Stimulated activated CD4-positive, alpha-beta T cell treated with anti-CD3 and anti-CD28 coated beads, TNF-alpha, amount 100 ng/mL, for 48 hours (primary cell): ENCODE measurements around the gene BTBD9.

Experiments
- DNase-seq, 3 donors: peaks; one replicate each; pipeline ENCODE4 v3.0.0-alpha.2; 2020; ENCODE audit warnings: low read depth in 3 of 3

BTBD9 gene

DNA sequence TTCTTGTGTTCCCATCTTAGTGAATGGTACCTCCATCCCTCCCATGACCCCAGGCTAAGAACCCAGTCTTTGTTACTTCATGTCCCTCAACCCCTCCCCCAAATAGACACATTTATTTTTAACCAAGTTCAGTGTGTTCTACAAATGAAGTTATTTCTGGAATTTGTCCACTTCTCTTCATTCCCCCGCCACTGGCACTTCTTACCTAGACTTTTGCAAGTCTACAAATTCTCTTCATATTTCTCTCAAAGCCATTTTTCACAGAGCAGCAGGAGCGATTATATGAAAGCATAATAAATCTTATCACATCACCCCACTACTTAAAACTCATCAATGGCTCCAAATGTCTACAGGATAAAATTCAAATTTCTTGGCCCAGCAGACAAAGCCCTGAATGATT is 131.4 kb downstream of the BTBD9 start:
- DNase-seq = no peak

GRCh38 chr6:38507173-38507572 is 132.6 kb downstream of the BTBD9 start:
- no peak for DNase-seq

GRCh38 chr6:38505826-38506225 is 133.9 kb downstream of the BTBD9 start:
- no peak for DNase-seq

DNA sequence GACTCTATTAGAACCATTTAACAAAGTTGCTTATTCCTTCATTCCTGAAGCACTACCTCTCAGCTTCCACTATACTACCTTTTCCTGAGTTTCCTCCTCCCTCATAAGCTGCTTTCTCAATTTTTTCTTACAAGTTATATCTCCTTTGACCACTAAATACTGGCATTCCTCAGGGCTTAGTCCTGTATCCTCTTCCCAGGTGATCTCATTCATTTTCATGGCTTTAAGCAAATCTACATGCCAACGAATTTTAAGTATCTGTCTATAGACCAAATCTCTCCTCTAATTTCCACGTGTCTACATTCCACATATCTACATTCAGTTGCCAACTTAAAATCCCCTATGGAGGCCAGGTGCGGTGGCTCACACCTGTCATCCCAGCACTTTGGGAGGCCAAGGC is 134.7 kb downstream of the BTBD9 start:
- DNase-seq = no peak

DNA sequence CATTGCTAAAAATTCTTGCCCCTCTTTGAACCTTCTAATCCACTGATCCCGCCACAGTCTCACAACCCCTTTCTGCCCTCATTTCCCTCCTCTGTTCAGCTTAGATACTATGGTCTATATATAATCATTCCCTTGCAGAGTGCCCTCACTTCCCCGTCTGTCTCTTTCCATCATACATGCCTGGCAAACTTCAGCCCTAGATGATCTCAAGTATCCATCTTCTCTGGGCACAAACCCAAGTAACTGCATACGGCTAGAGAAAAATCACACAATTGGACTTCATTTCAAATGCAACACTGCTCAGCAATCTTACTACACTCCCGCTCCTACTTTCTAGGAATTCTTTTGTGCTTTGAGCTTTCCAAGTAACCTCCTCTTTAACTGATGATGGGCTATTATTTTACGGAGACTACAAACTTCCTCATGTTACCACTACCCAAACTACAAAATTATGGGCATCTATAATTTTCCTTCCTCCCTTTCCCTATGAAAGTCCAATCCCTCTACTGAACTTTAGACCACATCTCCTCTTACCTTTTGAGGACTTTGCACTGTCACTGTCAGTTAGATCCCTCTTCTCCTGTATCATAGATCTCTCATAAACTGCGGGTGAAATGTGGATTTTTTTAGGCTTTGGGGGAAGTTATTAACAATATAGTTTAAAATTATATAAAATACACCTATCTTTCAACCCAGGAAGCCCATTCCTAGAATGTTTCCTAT is 135.6 kb downstream of the BTBD9 start:
- DNase-seq = no peak

DNA sequence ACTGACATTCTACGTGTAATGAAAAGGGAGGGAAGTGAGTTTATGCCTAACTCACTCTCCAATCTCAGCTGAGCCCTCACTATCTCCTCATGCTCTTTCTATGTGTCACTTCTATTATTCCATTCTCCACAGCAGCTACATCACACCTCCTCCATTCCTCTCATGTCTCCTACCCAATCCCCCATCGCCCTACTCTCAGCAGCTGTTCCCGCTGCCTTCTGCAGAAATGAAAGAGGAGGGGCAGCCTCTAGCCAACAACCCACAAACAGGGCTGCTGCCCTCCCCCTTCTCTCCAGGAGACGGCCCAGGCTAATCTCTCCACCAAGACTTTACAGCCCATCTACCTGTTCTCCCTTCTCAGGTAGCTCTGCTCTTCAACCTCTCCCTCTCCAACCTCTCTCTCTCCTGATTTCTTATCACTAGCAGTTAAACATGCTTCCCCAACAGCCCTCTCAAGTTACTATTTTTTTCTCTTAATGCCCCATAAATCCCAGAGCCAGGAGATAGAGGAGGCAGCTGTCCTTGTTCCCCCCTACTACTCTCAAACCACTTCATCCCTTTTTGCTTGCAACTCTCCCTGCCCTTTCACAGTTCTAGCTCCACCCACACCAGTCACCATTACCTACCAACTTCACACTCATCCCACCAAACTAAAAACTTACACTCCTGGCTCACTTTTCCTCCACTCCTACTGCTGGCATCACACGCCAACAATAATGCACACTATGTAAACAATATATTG is 136.5 kb downstream of the BTBD9 start:
- DNase-seq = no peak

DNA sequence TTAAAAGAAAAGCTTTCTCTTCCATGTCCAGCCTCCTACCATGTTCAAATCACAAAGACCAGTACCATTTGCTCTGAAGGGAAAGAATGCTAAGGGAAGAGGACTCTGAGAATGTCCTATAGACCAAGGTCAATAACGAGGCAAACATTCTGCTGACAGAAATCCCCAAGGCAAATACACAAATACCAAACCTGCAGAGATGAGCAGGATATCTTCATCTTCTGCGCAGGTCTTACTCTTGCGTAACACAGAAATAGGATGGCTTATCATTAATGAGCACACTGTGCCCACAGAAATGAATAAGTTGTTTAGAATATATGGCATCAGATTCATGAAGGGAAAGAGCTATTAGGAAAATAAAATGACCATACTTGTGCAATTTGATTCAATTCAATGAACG is 137.3 kb downstream of the BTBD9 start:
- no peak for DNase-seq

DNA sequence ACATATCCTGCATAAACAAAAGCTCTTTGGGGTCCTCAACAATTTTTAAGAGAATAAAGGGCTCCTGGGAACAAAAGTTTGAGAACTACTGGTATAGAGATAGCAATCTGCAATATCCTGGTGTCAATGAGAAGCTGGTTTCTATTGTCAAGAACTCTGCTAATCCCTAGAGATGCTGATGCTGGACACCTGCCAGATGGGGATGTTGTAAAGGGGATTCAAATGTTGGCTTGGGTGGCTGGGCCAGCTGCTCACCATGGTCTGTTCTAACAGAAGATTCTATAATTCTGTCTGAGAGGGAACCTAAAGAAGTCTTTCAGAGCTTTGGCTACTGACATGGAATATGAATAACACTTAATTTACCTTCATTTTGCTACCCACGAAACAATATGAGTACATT is 137.8 kb downstream of the BTBD9 start:
- no peak for DNase-seq

DNA sequence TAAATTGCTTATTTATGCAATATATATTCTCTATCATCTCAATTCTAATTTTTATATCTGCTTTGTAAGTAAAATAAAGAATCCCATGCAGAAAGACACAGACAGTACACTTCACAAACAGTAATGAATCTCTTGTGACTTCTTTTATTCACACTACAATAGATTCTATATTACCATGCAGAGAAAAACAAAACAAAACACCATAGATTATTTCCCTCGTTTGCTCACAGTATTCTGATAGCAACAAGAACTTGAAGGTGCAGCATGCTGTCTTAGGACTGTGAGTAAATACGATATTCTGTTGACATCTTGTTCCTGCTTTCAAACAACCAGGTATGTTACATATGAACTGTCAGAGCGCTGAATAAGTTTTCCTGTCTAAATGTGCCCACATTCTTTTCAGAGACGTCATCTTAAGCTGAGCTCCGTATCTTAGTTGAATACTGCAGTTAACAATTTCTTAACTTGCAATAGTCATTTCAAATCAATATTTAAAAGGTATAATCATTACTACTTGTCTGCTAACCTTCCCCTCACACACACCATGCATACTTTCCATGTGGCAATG is 140.1 kb downstream of the BTBD9 start:
- DNase-seq = no peak

GRCh38 chr6:38498805-38499445 is 140.8 kb downstream of the BTBD9 start:
- DNase-seq = no peak

- DNase-seq = no peak
Measured at GRCh38 chr6:38498085-38498484, 141.6 kb downstream of the BTBD9 start.

GRCh38 chr6:38497546-38497945 is 142.2 kb downstream of the BTBD9 start:
- no peak for DNase-seq

DNA sequence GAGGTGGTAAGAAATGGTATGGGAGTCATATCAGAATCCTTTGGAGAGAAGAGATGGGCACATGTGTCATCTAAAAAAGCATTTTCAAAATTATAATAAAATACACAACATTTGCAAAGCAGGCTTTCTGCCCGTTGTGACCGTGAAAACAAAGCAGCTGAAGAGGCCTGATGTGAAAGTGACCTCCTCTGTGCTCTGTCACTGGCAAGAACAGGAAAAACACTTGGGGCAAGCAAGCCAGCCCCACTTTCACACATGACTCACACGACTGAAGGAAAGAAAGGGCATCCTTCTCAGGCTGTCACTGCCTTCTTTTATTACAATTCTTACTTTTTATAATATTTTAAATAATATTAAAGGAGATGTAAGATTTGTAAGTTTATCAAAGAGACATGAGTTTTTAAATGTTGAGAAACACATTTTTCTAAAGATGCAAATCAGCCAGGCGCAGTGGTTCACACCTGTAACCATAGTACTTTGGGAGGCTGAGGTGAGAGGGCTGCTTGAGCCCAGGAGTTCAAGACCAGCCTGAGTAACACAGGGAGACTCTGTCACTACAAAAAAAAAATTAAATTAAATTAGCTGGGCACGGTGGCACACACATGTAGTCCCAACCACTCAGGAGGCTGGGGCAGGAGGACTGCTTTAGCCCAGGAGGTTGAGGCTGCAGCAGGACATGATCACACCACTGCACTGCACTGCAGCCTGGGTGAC is 143.7 kb downstream of the BTBD9 start:
- peak in 2 of 3 donors; percentile 3 to 6 for DNase-seq

DNA sequence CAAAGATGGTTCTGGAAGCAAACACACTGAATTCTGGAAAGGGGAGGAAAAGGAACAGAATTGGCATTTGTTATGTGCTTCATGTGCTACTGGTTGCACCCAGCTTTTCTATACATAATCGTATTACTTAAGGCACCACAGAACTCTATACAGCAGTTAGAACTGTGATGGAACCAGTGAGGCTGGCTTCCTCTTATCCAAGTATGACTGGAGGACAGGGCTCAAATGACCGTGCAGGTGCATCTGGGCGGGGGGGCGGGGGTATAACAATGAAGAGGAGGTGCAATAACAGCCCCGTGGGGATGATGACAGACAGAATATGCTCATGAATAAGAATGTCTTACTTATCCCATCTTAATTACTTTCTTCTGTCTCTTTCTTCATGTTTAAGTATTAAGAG is 144.2 kb downstream of the BTBD9 start:
- peak in 1 of 3 donors; percentile 0 for DNase-seq

- DNase-seq = peak; percentile 52 to 73 (median 71)
Measured at GRCh38 chr6:38493931-38494547, 145.7 kb downstream of the BTBD9 start.

DNA sequence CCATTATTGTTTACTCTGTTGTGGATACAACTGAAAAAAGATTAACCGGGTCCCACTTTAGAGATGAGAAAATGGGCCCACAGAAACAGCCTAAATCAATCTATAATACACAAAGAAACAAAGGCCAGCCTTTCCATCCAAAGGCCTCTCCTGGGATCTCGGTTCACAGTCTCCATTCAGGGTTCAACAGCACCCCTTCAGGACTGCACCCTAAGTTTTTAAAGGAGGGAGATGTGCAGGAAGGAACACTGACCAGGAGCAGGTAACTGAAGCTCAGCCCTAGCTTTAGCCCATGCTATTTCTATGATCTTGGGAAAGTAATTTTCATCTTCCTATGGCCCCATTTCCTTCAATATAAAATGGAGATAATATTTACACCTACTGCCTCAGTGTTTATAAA is 147.7 kb downstream of the BTBD9 start:
- no peak for DNase-seq

DNA sequence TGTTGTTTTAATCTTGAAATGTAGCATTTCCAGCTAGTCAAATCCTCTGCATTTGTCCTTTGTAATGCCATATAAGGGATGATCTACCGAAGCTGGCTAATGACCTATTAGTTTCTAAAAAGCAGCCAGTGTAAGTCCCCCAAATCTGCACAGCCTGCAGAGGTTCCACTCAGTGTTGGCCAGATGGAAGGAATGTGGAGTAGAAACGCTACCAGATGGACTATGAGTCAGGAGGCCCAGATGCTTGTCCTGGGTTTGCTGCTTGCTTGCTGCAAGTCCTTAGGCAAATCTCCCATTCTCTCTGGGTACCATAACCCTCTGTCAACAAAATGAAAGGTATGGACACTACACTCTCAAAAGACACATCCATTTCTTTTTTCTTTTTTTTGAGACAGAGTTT is 149.8 kb downstream of the BTBD9 start:
- DNase-seq = no peak

GRCh38 chr6:38487423-38487822 is 152.3 kb downstream of the BTBD9 start:
- DNase-seq = no peak

DNA sequence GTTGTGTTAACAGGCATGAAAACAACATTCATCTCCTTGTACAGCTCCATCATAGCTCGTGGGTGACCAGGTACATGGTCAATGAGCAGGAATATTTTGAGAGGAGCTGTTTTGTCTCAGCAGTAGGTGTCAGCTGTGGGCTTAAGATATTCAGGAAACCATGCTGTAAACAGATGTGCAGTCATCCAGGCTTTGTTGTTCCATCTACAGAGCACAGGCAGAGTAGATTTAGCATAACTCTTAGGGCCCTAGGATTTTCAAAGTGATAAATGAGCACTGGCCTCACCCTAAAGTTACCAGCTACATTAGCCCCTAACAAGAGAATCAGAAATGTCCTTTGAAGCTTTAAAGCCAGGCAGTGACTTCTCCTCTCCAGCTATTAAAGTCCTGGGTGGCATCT is 154.2 kb downstream of the BTBD9 start:
- no peak for DNase-seq

GRCh38 chr6:38484656-38485055 is 155.1 kb downstream of the BTBD9 start:
- no peak for DNase-seq

GRCh38 chr6:38483526-38483925 is 156.2 kb downstream of the BTBD9 start:
- DNase-seq = no peak

- DNase-seq = no peak
Measured at GRCh38 chr6:38482466-38482865, 157.3 kb downstream of the BTBD9 start.
